Stimulated activated CD8-positive, alpha-beta memory T cell treated with anti-CD3 and anti-CD28 coated beads, Interleukin-2, amount 100 ng/mL, for 48 hours (primary cell): Measurements from ENCODE around the gene DENND4B.

Experiments used
- DNase-seq, 2 donors: peaks; one replicate each; pipeline ENCODE4 v3.0.0-alpha.2; 2020; ENCODE audit warnings: low read depth in 2 of 2

Gene DENND4B

GRCh38 chr1:153968408-153968807 is 21.9 kb upstream of the DENND4B start:
- no peak for DNase-seq

DNA sequence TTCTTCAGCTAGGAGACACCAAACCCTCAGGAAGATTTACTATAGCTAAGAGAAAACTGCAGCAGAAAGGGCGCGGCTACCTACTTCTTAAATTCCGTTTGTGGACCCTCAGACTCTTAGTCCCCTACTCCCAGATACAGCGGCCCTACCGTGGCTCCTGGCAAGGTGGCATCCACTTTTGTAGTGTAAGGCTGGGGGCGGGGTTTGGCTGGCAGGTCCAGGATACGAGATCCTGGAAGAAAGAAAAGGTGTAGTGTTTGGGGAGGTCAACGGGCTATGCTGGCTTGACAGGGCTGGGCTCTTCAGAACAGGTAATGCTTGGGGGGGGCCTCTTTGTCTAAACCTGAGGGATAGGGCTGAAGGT is 21.5 kb upstream of the DENND4B start:
- DNase-seq = no peak

- peak; percentile 61 to 73 for DNase-seq
These were observed 20.8 kb upstream of the DENND4B start, which contains the start of gene CREB3L4 for GRCh38 chr1:153967107-153967999. CREB3L4 (plus strand) TSS chr1:153967902; CDS start chr1:153968526, 624 bp downstream.

DNA sequence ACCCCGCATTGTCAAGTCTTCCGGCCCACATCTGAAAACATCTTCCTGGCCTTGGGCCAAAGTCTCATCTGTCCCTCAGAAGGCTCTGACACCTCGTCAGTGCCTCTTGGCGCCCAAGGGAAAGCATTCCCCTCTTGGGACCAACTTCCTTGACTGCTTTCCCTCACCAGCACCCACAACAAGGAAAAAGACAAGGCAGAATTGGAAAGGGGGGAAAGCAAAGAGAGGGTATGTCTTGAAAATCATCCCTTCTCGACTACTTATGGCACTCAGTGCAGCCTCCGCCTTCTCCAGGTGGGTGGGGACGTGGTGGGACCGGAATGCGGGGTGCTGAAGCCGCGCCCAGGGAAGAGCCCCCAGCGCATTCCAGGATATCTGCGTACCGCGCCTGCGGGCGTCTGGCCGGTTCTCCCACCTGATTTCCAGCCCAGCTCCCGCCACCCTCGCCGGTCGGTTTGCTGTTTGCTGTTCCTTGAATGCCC is 17.4 kb upstream of the DENND4B start:
- no peak for DNase-seq

GRCh38 chr1:153963030-153963849 is 16.7 kb upstream of the DENND4B start, which contains the start of gene SLC39A1:
SLC39A1 (minus strand) TSS chr1:153963537; CDS start chr1:153962715, 822 bp downstream.
- DNase-seq = peak; percentile 95 to 96

- no peak for DNase-seq
These were observed 15.8 kb upstream of the DENND4B start for GRCh38 chr1:153962088-153963029.

DNA sequence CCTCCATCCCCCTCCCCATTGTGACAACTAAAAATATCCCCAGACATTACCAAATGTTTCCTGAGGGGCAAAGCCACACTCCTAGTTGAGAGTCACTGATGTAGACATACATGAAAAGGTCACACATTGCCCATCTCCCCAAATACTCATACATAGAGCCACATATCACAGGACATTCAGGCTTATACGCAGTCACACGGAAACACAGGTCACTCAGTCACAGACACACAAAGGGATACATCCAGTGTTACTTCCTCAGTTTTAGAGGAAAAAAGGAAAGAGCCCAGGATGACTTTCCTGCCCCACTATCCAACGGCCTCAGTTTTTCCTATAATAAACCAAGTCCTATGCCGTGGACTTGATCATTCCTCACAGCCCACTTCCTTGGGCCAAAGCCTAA is 14.9 kb upstream of the DENND4B start:
- no peak for DNase-seq

DNA sequence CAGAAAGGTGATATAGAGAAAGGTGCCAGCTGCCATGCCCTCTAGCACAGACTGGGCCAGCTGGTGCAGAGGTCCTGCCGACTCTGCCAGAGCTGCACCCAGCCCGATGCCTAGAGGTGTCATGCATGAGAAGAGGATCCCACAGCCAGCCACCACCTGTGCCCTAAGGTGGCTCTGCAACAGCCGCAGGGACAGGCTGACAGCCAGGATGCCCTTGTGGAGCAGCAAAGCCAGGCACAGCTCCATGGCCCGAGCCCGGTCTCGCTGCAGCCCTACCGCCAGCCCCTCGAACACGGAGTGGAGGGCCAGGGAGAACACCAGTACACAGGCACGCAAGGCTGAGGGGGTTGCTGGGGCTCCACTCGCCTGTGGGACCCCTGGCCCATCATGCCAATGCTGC is 13.7 kb upstream of the DENND4B start:
- DNase-seq = no peak

GRCh38 chr1:153959454-153959853 is 12.9 kb upstream of the DENND4B start:
- no peak for DNase-seq

DNA sequence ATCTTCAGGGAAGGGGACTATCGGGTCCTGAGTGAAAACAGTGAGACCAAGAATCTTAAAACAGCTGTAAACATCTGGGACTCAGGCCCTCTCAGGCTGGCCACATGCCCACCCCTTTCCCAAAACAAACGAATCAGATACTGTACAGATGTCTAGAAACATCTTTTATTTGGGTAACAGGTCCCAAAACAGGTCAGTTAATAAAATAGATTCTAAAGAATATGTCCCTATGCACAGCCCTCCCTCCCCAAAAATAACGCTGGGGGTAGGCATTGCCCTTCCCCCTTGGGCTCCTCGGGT is 12.4 kb upstream of the DENND4B start:
- no peak for DNase-seq

- DNase-seq = peak; percentile 92 to 95
These were observed 11.8 kb upstream of the DENND4B start, which contains the start of gene CRTC2 for GRCh38 chr1:153958111-153958960. CRTC2 (minus strand) TSS chr1:153958612; CDS start chr1:153958497, 115 bp downstream.

GRCh38 chr1:153957744-153958110 is 11.2 kb upstream of the DENND4B start:
- DNase-seq = no peak

- DNase-seq = no peak
These were observed 10.6 kb upstream of the DENND4B start for GRCh38 chr1:153956997-153957715.

DNA sequence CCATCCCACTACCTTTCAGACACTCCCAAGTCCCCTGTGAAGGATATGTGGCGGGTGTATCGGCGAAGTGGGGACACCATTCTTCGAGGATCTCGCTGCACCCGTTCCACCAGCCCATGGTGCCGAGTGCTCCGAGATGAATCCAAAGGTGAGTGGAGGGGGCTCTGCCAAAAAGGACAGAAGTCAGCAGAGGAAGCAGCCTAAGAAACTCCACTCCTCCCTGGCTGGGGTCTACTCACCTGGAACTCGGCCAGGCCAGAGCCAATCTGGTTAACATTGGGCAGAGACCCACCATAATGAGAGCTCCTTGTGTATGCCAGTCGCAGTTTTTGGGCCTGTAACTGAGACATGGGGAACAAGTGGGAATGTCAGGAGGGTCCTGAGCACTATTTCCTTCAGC is 8.3 kb upstream of the DENND4B start:
- no peak for DNase-seq

DNA sequence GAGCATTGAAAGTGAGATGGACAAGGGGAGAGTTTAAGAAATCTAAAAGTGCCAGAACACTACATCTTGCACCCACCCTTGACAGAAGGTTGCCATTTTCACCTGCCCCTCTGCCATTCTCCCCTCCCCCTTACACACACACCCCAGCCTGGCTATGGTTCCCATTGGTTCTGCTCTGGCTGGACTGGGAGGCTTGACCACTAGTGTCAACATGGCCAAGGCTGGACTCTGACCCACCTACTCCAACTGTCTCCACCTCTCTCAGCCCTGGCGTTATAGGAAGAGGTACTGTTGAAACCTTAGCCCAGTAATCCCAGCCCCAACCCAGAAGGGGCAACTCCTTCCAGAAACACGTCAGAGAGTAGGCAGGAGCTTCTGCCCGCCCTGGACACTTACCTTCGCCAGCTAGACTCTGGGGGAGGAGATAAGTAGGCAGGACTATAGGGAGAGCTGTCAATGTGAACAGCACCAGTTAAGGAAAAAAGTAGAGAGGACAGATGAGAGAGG is 7.4 kb upstream of the DENND4B start:
- DNase-seq = no peak

GRCh38 chr1:153951801-153952200 is 5.3 kb upstream of the DENND4B start:
- DNase-seq = no peak

DNA sequence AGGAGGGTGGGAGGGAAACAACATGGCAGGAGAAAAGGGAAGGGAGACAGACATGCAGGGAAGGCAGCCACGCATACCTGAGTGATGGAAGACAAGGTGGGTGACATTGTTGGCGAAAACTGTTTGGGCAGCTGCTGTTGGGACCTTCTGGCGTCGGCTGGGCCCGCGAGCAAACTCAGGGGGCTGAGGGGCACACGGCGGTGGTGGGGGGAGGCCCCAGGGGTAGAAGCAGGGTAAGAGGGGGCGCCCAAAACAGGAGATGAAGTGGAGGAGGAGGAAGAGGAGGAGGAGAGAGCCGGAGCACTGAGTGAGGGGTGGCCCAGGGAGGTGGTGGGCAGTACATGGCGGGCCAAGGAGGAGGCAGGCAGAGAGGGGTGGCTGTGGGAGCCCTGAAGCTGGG is 4.7 kb upstream of the DENND4B start:
- no peak for DNase-seq

DNA sequence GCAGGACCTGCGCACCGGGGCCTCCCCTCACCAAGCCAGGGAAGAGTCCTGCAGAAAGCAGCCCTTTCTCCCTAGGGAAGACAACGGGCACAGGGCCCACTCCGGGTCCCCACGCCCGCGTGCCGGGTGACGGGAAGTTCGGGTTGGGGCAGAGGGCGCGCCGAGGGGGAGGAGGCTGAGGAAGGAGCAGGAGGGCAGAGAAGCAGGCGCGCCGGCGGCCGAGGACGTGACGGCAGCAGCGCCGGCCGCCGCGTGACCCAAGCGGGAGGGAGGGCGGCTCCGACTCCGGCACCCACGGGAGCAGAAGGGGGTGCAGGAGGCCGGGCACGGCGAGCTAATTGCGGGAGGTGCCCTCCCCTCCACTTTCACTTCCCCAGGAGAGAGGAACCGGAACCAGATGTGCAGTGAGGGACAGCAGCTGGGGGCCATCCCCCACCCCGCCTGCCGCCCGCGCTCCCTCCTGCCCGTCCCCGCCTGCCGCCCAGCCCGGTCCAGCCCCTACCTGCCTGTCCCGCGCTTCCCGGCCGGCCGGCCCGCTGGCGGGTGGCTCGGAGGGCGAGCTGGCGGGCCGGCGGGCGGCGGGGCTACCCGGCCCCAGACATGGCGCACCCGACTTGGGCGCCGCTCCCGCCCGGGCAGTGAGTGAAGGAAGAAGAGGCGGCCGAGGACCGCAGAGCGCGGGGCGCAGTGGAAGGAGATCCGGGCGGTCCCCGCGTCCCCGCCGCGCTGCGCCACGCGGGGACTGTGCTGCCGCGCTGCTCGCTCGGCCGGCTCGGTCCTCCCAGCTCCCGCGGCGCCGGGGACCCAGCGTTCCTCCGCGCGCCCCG is 510 bp downstream of the DENND4B start:
- DNase-seq = peak; percentile 57 to 61
